AG10803 (cell line): ENCODE measurements around the gene BASP1.
A peak's percentile ranks its signal among the peaks of the same experiment; 100 is the strongest.

Experiments
- DNase-seq: peaks from one replicate; pipeline ENCODE4 v3.0.0; 2010; ENCODE audit warnings: low read depth
- H3K4me3 ChIP-seq: 2 replicates; pipeline ENCODE4 v1.5.1; 2011; ENCODE audit warnings: mild to moderate bottlenecking, low read length, control low read depth
- CTCF ChIP-seq: conservative IDR thresholded peaks from 2 replicates; pipeline ENCODE4 v1.5.1; 2011; ENCODE audit warnings: mild to moderate bottlenecking, low read length, control low read depth, inconsistent platforms

BASP1 gene

GRCh38 chr5:17206021-17206420 is 11.4 kb upstream of the BASP1 start:
- TF ChIP-seq CTCF, result no peak
- no peak for DNase-seq
- H3K4me3 ChIP-seq, result no peak overlapping the region

GRCh38 chr5:17212191-17212590 is 5.2 kb upstream of the BASP1 start:
- DNase-seq, result no peak
- H3K4me3 ChIP-seq, result no peak overlapping the region
- no peak for TF ChIP-seq CTCF

- H3K4me3 ChIP-seq, result no peak overlapping the region
- no peak for DNase-seq
- TF ChIP-seq CTCF, result no peak
Observed at GRCh38 chr5:17212996-17213395, 4.4 kb upstream of the BASP1 start.

GRCh38 chr5:17213938-17214337 is 3.5 kb upstream of the BASP1 start:
- no peak overlapping the region for H3K4me3 ChIP-seq
- TF ChIP-seq CTCF, result no peak

GRCh38 chr5:17214893-17215292 is 2.5 kb upstream of the BASP1 start:
- H3K4me3 ChIP-seq, result no peak overlapping the region
- no peak for TF ChIP-seq CTCF
- no peak for DNase-seq

More at GRCh38 chr5:17213938-17214337, 3.5 kb upstream of the BASP1 start:
- no peak for DNase-seq

GRCh38 chr5:17215361-17215760 is 2.1 kb upstream of the BASP1 start:
- TF ChIP-seq CTCF, result no peak
- H3K4me3 ChIP-seq, result no peak overlapping the region
- no peak for DNase-seq

GRCh38 chr5:17216176-17216973 is 1.1 kb upstream of the BASP1 start:
- peak overlapping the region; percentile 95 for H3K4me3 ChIP-seq
- TF ChIP-seq CTCF, result peak; percentile 87

More at GRCh38 chr5:17216176-17216973, 1.1 kb upstream of the BASP1 start:
- peak; percentile 70 for DNase-seq
